ENCODE measurements around the gene LZTS3.

DNA sequence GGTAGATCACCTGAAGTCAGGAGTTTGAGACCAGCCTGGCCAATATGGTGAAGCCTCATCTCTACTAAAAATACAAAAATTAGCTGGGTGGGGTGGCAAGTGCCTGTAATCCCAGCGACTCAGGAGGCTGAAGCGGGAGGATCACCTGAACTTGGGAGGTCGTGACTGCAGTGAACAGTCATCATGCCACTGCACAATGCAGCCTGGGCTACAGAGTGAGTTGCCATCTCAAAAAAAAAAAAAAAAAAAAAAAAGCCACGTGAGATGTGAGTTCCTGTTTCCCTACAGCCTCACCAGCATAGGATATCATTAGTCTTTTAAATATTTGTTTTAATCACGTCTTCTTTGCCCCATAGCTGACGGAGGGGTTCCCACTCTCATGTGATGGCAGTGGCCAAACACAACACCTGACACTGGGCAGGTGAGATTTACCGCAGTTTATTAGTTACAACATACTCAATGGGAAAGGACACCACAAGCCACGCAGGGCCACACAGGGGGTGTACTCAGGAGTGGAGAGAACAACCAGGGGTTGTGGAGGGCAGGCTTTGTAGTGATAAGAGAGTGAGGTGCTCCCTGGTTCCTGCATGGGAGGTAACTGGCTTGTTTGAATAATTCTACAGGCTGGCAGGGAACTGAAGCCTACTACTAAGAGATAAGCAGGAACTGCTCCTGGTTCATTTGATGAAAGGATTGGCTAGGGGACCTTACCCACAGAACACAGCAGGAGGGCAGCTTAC, 4.6 kb upstream of the LZTS3 start:
- TF ChIP-seq, protein P1, sequence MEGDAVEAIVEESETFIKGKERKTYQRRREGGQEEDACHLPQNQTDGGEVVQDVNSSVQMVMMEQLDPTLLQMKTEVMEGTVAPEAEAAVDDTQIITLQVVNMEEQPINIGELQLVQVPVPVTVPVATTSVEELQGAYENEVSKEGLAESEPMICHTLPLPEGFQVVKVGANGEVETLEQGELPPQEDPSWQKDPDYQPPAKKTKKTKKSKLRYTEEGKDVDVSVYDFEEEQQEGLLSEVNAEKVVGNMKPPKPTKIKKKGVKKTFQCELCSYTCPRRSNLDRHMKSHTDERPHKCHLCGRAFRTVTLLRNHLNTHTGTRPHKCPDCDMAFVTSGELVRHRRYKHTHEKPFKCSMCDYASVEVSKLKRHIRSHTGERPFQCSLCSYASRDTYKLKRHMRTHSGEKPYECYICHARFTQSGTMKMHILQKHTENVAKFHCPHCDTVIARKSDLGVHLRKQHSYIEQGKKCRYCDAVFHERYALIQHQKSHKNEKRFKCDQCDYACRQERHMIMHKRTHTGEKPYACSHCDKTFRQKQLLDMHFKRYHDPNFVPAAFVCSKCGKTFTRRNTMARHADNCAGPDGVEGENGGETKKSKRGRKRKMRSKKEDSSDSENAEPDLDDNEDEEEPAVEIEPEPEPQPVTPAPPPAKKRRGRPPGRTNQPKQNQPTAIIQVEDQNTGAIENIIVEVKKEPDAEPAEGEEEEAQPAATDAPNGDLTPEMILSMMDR (IDR thresholded peaks at IDR 0.05; ENCODE audit: low read depth, low read length), result no peak
- TF ChIP-seq EZH2phosphoT487 (IDR thresholded peaks at IDR 0.05; ENCODE audit: low read depth), result no peak

Measured in OCI-LY3 (cell line).